Measurements from ENCODE around the gene ZNF583.
A peak's percentile ranks its signal among the peaks of the same experiment; 100 is the strongest.

Gene ZNF583

GRCh38 chr19:56403261-56403660, 871 bp upstream of the ZNF583 start:
- DNase-seq (ENCODE audit: low read depth) = no peak
- no peak for TF ChIP-seq CTCF (IDR thresholded peaks at IDR 0.05; ENCODE audit: control insufficient read depth, extremely low read depth, insufficient read depth)
- H3K4me3 ChIP-seq (ENCODE audit: low read depth, low read length) = peak overlapping the region; percentile 67

GRCh38 chr19:56404705-56405056, 549 bp downstream of the ZNF583 start:
- no peak for DNase-seq (ENCODE audit: low read depth)
- TF ChIP-seq CTCF (IDR thresholded peaks at IDR 0.05; ENCODE audit: control insufficient read depth, extremely low read depth, insufficient read depth) = no peak
- peak overlapping the region; percentile 67 for H3K4me3 ChIP-seq (ENCODE audit: low read depth, low read length)

- TF ChIP-seq CTCF (IDR thresholded peaks at IDR 0.05; ENCODE audit: control insufficient read depth, extremely low read depth, insufficient read depth) = no peak
- peak overlapping the region; percentile 67 for H3K4me3 ChIP-seq (ENCODE audit: low read depth, low read length)
- DNase-seq (ENCODE audit: low read depth) = no peak
Observed at GRCh38 chr19:56405062-56405461, 930 bp downstream of the ZNF583 start.

GRCh38 chr19:56423276-56423984, 19.3 kb downstream of the ZNF583 start:
- DNase-seq (ENCODE audit: low read depth) = no peak
- no peak for TF ChIP-seq CTCF (IDR thresholded peaks at IDR 0.05; ENCODE audit: control insufficient read depth, extremely low read depth, insufficient read depth)
- H3K4me3 ChIP-seq (ENCODE audit: low read depth, low read length) = no peak overlapping the region

DNA sequence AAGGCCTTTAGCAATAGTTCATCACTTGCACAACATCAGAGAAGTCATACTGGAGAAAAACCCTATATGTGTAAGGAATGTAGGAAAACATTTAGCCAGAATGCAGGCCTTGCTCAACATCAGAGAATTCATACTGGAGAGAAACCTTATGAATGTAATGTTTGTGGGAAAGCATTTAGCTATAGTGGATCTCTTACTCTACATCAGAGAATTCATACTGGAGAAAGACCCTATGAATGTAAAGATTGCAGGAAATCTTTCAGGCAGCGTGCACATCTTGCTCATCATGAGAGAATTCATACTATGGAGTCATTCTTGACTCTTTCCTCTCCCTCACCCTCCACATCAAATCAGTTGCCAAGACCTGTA, 19.8 kb downstream of the ZNF583 start:
- DNase-seq (ENCODE audit: low read depth) = no peak
- TF ChIP-seq CTCF (IDR thresholded peaks at IDR 0.05; ENCODE audit: control insufficient read depth, extremely low read depth, insufficient read depth) = no peak
- no peak overlapping the region for H3K4me3 ChIP-seq (ENCODE audit: low read depth, low read length)

- no peak overlapping the region for H3K4me3 ChIP-seq (ENCODE audit: low read depth, low read length)
- TF ChIP-seq CTCF (IDR thresholded peaks at IDR 0.05; ENCODE audit: control insufficient read depth, extremely low read depth, insufficient read depth) = no peak
- no peak for DNase-seq (ENCODE audit: low read depth)
Observed at GRCh38 chr19:56441206-56441792, 37.2 kb downstream of the ZNF583 start.

DNA sequence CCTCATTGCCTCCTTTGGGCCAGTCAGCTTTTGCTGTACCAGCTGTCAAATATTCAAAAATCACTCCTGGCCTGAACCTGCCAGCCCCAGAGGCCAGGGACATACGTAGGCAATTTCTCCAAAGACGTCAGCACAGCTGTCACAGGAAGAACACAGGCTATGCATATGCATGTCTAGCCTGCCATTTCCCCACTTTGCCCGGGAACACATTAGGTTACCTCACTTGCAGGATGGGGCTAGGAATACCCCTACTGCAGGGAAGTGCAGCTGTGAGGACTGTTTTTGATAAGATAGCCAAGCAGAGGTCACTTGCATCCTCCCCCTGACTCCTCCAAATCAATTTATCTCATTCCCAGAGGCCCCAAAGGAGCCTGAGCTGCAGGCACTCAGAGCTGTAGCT, 70.2 kb downstream of the ZNF583 start:
- no peak for TF ChIP-seq CTCF (IDR thresholded peaks at IDR 0.05; ENCODE audit: control insufficient read depth, extremely low read depth, insufficient read depth)
- DNase-seq (ENCODE audit: low read depth) = no peak
- no peak overlapping the region for H3K4me3 ChIP-seq (ENCODE audit: low read depth, low read length)

Measured in LNCaP clone FGC (cell line).